Pancreas (tissue), 10 donors: Measurements from ENCODE around the gene FCRL6. TPM values are rescaled to one million over a fixed set of nuclear protein-coding genes. Genes with fewer than 3 reads are reported as not detected.

Experiments used
- ATAC-seq, 4 donors: fragments of 200-7000 bp; cut with Tn5 transposase; one replicate each; pipeline versions ENCODE4 v1.8.0 to v1.9.1; 2020; ENCODE audit warnings: mild to moderate bottlenecking in 4 of 4, moderate library complexity in 4 of 4
- DNase-seq, 6 donors: peaks; one replicate each; pipeline ENCODE4 v3.0.0-alpha.2; 2020
- FAIRE-seq: peaks from 2 replicates; lab custom pipeline; 2012; peaks lifted over from hg19 to GRCh38; lab: Jason Lieb, UNC
- H3K27ac ChIP-seq, 4 donors: fragments of 200-600 bp; sonication (generic); 1 replicate in 3 of 4; 2 replicates in 1 of 4; pipeline versions ENCODE4 v1.5.0 to v1.8.0; 2020
- H3K27me3 ChIP-seq, 4 donors: fragments of 200-600 bp; one replicate each; pipeline ENCODE4 v1.8.0; 2021
- H3K36me3 ChIP-seq, 3 donors: fragments of 200-600 bp; sonication (generic) in 1 of 3; one replicate each; pipeline versions ENCODE4 v1.5.0 to v1.8.0; 2020 to 2021
- H3K4me1 ChIP-seq, 3 donors: fragments of 200-600 bp; one replicate each; pipeline ENCODE4 v1.8.0; 2021
- H3K4me3 ChIP-seq, 4 donors: fragments of 200-600 bp; sonication (generic) in 2 of 4; one replicate each; pipeline versions ENCODE4 v1.5.0 to v1.8.0; 2020 to 2021
- H3K9me3 ChIP-seq, 4 donors: fragments of 200-600 bp; one replicate each; pipeline ENCODE4 v1.8.0; 2021
- WGBS, 2 donors: extraction: QIAGEN DNeasy Blood & Tissue Kit; methylation state at CpG; one replicate each; pipeline ENCODE4 v1.1.7; 2013; 5-methylcytosine and 5-hydroxymethylcytosine counted together
- intact Hi-C, 3 donors: fragments of 100-400 bp; cut with DNase I; formaldehyde crosslinking; loops; one replicate each; pipeline versions ENCODE4 v1.11.1 to v1.14.2; 2022
- polyA plus RNA-seq, 2 donors: library from polyadenylated mRNA; stranded (reverse); fragments of 200-250 nt; gene quantifications; one replicate each; pipeline ENCODE4 v1.2.3, GENCODE V29; 2013
- total RNA-seq, 6 donors: library from RNA; stranded (reverse); fragmentation: NEBNext Ultra II Directional in 4 of 6; extraction: Animal tissue kit (Norgen Biotek cat#: 25700) in 4 of 6; gene quantifications; one replicate each; pipeline versions ENCODE4 v1.2.1 to v1.2.4, GENCODE V29; 2021 to 2023
- TF ChIP-seq, protein P1 (sequence below), 4 donors: fragments of 200-600 bp; sonication (generic) in 3 of 4; IDR thresholded peaks; one replicate each; pipeline versions ENCODE4 v1.5.0 to v1.8.0; 2021; ENCODE audit warnings: antibody characterized with exemption in 4 of 4
- donor health status: healthy with polysubstance abuse.
- donor health status: DM: no; HTN: no; CAD: no; lungs with moderate emphysema.
- donor health status: DM: no; HTN: no; CAD: no.
- donor health status: control.
- donor health status: control.
- donor health status: Bipolar disorder and iron deficiency.
- donor health status: DM: yes; HTN: yes; CAD: no.
- donor health status: DM: no; HTN: no; CAD: no.
- donor health status: DM: no; HTN: no; CAD: no.
- donor health status: DM: yes; HTN: yes; CAD: no.

Gene FCRL6
- total and polyA plus RNA-seq, 8 donors = 0.19 to 0.67 (median 0.31) TPM; not detected in 3

DNA sequence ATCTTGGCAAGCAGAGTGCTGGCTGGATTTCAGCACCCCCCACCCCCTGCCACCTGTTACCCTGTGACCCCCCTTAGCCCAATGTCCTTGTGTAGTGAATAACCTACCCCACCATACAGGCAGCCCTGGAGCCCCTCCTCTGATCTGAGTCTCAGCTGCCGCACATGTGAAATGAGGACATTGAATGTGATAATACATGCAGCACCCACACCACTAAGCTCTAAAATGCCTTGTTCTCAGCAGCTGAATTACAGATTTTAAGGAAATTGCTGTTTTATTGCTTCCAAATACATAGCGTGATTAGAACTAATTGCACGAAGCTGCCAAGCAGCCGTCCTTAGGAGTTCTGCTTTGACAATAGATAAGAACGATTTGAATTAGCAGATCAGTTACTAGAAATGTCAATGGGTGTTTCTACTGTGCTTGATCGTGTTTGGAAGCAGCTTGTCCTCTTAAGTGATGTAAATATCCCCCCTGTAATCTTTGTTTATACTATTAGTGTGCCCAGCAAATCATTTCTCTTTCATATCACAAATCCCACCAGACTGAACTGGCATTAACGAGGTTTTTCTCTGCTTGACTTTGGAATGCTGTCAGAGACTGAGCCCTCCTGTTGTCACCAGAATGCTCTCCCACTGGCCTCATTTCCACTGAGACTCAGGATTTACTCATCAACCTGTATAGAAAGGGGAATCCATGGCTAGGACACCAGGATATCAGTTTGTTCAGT is 29.4 kb downstream of the FCRL6 start:
- intact Hi-C loops = no loop called here
- ATAC-seq = no peak

DNA sequence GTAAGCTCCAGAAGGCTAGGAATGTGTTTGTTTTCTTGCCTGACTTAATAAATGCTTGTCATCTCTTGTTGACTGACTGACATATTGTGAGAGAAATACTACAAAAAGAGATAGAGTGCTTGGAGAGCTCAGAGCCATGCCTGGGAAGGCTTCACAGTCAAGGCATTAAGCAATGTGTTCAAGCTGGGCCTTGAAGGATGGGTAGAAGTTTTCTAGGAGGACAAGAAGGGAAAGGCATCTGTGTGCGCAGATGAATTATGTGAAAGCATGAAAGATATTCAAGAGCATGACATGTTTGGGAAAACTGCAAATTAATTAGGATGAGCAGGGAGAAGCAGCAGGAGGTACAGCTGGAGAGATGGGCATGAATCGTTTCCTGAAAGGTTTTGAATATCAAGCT is 30.1 kb downstream of the FCRL6 start:
- H3K27me3 ChIP-seq = no peaks in the 10 kb centered on the region
- no peak for FAIRE-seq
- no peak for ATAC-seq
- no peaks in the 10 kb centered on the region for H3K36me3 ChIP-seq
- no peaks in the 10 kb centered on the region for H3K4me1 ChIP-seq
- no peak overlapping the region for H3K27ac ChIP-seq
- WGBS, 2 donors = 93 to 95% methylated on average over 2 of the region's 2 CpGs
- no peaks in the 10 kb centered on the region for H3K9me3 ChIP-seq
- no peak overlapping the region for H3K4me3 ChIP-seq
- intact Hi-C loops = no loop called here
- TF ChIP-seq, protein P1, sequence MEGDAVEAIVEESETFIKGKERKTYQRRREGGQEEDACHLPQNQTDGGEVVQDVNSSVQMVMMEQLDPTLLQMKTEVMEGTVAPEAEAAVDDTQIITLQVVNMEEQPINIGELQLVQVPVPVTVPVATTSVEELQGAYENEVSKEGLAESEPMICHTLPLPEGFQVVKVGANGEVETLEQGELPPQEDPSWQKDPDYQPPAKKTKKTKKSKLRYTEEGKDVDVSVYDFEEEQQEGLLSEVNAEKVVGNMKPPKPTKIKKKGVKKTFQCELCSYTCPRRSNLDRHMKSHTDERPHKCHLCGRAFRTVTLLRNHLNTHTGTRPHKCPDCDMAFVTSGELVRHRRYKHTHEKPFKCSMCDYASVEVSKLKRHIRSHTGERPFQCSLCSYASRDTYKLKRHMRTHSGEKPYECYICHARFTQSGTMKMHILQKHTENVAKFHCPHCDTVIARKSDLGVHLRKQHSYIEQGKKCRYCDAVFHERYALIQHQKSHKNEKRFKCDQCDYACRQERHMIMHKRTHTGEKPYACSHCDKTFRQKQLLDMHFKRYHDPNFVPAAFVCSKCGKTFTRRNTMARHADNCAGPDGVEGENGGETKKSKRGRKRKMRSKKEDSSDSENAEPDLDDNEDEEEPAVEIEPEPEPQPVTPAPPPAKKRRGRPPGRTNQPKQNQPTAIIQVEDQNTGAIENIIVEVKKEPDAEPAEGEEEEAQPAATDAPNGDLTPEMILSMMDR (IDR thresholded peaks at IDR 0.05) = no peak
- no peak for DNase-seq

More for the DNA sequence above, 29.4 kb downstream of the FCRL6 start:
- DNase-seq (no peak), FAIRE-seq (no peak)
- Histone ChIP-seq H3K4me1 (no peaks in the 10 kb centered on the region), H3K4me3 (no peak overlapping the region), H3K27ac (no peak overlapping the region), H3K36me3 (no peaks in the 10 kb centered on the region), H3K9me3 (no peaks in the 10 kb centered on the region), H3K27me3 (no peaks in the 10 kb centered on the region)
- TF ChIP-seq, protein P1 (IDR thresholded peaks at IDR 0.05) = no peak
- whole genome bisulfite sequencing, 2 donors = 26 to 27% methylated on average over 7 of the region's 7 CpGs

DNA sequence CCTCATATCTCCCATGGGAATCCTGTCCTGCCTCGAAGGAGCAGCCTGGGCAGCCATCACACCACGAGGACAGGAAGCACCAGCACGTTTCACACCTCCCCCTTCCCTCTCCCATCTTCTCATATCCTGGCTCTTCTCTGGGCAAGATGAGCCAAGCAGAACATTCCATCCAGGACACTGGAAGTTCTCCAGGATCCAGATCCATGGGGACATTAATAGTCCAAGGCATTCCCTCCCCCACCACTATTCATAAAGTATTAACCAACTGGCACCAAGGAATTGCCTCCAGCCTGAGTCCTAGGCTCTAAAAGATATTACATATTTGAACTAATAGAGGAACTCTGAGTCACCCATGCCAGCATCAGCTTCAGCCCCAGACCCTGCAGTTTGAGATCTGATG is 33.2 kb downstream of the FCRL6 start:
- TF ChIP-seq, protein P1 (IDR thresholded peaks at IDR 0.05) = no peak
- Histone ChIP-seq H3K27me3 (no peaks in the 10 kb centered on the region), H3K27ac (no peak overlapping the region), H3K4me1 (no peaks in the 10 kb centered on the region), H3K9me3 (no peaks in the 10 kb centered on the region), H3K36me3 (no peaks in the 10 kb centered on the region), H3K4me3 (no peak overlapping the region)
- FAIRE-seq (no peak), DNase-seq (no peak), ATAC-seq (no peak)
- 67 to 70% methylated on average over 3 of the region's 3 CpGs for whole genome bisulfite sequencing, 2 donors
- intact Hi-C loops = no loop called here

DNA sequence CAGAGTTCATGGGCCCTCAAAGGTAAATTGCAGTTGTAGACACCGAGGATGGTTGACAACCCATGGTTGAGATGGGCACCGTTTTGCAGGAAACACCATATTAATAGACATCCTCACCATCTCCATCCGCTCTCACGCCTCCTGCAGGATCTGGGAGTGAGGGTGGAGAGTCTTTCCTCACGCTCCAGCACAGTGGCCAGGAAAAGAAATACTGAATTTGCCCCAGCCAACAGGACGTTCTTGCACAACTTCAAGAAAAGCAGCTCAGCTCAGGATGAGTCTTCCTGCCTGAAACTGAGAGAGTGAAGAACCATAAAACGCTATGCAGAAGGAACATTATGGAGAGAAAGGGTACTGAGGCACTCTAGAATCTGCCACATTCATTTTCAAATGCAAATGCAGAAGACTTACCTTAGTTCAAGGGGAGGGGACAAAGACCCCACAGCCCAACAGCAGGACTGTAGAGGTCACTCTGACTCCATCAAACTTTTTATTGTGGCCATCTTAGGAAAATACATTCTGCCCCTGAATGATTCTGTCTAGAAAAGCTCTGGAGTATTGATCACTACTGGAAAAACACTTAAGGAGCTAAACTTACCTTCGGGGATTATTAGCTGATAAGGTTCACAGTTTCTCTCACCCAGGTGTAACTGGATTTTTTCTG is 33.8 kb downstream of the FCRL6 start:
- TF ChIP-seq, protein P1 (IDR thresholded peaks at IDR 0.05) = no peak
- WGBS, 2 donors = 75 to 76% methylated on average over 8 of the region's 8 CpGs
- ATAC-seq (no peak), DNase-seq (no peak), FAIRE-seq (no peak)
- H3K4me1 ChIP-seq = no peaks in the 10 kb centered on the region
- H3K27me3 ChIP-seq = no peaks in the 10 kb centered on the region
- H3K36me3 ChIP-seq = no peaks in the 10 kb centered on the region
- no peak overlapping the region for H3K27ac ChIP-seq
- intact Hi-C loops = no loop called here
- no peaks in the 10 kb centered on the region for H3K9me3 ChIP-seq
- H3K4me3 ChIP-seq = no peak overlapping the region

DNA sequence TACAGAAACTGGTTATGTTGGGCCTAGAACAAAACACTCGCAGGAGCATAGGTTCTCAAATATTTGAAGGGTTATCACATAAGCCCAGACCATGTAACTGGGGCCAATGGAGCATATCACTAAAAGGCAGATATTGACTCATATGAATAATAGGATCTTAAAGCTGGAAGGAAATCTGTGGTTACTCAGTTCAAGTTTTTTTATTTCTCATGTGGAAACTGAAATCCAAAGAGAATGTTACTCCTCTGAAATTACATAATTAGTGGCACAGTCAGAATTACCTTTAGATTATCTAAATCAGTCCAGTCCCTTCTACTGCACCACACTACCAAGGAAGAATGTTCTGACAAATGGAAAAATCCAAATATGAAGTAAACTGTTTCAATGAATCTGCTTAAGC is 36.6 kb downstream of the FCRL6 start:
- Histone ChIP-seq H3K9me3 (no peaks in the 10 kb centered on the region), H3K4me1 (no peaks in the 10 kb centered on the region), H3K4me3 (no peak overlapping the region), H3K27me3 (no peaks in the 10 kb centered on the region), H3K27ac (no peak overlapping the region), H3K36me3 (no peaks in the 10 kb centered on the region)
- WGBS, 2 donors = 79% methylated on average over 1 of the region's 1 CpG
- intact Hi-C loops = no loop called here
- TF ChIP-seq, protein P1 (IDR thresholded peaks at IDR 0.05) = no peak
- DNase-seq (no peak), ATAC-seq (no peak), FAIRE-seq (no peak)
